NCI-H146 treated with DMSO at 0.1 percent for 48 hours (cell line): ENCODE data around the gene MAIP1.
A peak's percentile ranks its signal among the peaks of the same experiment; 100 is the strongest.
"Not testable (repeated sequence)": the region's sequence is repeated elsewhere in the genome, so short reads cannot be mapped to it uniquely, and the experiment has no call there.

ENCODE experiments used
- DNase-seq: peaks from one replicate; lab custom pipeline; 2025; ENCODE audit not compliant: unreplicated experiment; lab: John Stamatoyannopoulos, UW

MAIP1 gene, protein sequence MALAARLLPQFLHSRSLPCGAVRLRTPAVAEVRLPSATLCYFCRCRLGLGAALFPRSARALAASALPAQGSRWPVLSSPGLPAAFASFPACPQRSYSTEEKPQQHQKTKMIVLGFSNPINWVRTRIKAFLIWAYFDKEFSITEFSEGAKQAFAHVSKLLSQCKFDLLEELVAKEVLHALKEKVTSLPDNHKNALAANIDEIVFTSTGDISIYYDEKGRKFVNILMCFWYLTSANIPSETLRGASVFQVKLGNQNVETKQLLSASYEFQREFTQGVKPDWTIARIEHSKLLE

DNA sequence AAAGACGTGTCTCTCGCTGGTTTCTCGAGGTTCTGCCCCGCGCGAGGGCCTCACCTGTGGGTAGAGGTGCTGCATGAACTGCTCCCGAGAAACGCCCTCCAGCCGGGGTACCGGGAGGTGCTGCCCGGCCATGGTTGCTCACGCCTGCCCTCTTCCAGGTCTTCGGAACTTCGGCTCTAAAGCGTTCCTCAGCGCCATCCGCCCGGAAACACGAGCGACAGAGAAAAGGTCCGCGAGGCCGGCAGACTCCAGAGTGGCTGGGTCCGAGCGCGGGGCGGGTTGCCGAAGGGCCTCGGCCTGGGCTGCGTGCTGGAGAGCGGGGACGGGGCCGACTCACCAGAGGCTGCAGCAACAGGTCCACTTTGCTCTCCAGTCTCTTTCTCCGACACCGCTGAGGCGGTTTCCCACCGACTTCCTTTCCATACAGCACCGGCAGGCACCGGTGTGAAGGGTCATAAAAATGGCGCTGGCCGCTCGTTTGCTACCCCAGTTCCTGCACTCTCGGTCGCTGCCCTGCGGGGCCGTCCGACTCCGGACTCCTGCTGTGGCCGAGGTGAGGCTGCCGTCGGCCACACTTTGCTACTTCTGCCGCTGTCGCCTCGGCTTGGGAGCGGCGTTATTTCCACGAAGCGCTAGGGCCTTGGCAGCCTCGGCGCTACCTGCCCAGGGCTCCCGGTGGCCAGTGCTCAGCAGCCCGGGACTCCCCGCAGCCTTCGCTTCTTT lies at the start of gene MAIP1, which contains the start of gene TYW5:
Gene MAIP1 (plus strand): TSS at position 244 of the 723 bp plus-strand sequence. CDS start 217 bp downstream, at position 461.
Gene TYW5 (minus strand): TSS at position 153 of the 723 bp plus-strand sequence. CDS start 21 bp downstream, at position 132.
- DNase-seq = peak; percentile 71

DNA sequence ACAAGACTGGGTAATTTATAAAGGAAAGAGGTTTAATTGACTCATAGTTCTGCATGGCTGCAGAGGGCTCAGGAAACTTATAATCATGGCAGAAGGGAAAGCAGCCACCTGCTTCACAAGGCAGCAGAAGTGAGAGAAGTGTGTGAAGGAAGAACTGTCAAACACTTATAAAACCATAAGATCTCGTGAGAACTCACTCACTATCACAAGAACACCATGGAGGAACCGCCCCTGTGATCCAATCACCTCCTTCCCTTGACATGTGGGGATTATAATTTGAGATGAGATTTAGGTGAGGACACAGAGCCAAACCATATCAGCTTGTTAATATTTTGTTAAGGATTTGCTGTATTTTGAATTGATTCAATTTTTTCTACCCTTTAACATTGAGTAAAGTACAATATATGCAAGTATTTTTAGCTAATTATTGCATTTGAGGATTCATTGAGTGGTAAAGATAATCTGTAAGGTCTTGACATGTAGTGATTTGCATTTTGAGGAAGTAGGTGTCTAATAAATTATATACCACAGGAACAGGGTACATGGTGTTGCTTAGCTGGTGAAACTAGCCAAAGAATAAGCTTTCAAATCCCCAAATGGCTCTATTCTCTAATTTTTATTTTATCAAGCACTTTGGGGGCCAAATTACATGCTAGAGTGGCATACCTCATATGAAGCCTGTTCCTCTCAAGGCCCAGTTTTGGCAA lies 48.2 kb upstream of the MAIP1 start:
- no peak for DNase-seq

DNA sequence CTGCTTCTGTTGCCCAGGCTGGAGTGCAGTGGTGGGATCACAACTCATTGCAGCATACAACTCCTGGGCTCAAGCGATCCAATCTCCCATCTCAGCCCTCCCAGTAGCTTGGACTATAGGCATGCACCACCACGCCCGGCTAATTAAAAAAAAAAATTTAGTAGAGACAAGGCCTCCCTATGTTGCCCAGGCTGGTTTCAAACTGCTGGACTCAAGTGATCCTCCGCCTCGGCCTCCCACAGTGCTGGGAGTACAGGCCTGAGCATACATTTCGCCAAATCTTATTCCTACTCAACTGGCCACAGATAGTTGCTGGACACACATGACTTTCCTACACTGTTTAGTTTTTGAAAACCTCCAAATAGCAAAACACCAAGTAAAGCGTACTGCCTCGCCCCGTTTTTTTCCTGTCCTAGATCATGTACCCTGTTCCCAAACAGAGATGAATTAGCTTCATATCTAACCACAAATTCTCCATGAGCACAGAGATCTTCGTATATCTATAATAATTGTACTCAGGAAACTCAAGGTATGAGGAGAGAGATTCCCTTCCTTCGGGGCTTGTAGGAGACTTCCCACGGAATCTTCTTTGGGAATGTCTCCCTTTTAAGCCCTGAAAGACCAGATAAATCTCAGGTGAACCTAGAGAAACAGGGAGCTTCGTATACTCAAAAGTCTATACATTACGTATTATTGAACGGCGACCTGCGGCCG lies 44.9 kb upstream of the MAIP1 start:
- no peak for DNase-seq

DNA sequence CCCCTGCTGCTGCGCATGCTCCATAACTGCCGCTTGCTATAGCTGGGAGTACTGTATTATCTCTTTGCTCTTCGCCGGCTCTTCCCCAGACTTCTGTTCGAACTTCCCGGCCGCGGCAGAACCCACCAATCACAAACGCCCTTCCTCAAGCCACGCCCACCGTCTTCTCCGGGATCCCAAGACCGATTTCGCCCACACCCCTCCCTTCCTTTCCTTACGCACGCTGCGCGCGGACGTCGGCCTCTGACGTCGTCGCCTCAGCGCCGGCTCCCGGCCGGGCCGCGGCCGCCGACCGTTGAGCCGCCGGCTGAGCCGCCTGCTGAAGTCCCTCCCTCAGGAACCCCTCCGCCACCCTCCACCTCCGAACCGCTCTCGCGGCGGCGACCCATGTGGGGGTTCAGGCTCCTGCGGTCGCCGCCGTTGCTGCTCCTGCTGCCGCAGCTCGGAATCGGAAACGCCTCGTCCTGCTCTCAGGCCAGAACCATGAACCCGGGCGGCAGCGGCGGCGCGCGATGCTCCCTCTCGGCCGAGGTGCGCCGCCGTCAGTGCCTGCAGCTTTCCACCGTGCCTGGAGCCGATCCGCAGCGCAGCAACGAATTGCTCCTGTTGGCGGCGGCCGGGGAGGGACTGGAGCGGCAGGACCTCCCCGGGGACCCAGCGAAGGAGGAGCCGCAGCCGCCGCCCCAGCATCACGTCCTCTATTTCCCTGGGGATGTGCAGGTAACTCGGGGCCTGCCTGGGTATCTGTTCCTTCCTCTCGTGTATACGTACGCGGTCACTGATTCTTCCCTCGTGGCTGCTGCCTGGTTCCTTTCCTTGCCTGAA lies 44.1 kb upstream of the MAIP1 start, which contains the start of gene C2orf69:
Gene C2orf69 (plus strand): TSS at position 242 of the 825 bp plus-strand sequence. CDS start 146 bp downstream, at position 388.
- DNase-seq = peak; percentile 91

DNA sequence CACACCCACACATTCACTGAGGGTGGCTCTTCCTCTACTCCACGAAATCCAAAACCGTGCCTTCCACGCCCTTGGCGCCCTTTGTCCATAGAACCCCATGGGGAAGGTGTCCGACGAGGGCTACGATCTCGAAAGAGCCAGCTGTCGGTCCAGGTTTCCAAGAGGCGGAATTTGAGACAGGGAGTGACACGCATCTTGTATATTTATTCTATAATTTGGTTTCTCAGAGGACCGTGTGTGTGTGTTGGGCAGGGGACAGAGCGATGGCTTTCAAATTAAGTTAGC lies 43.6 kb upstream of the MAIP1 start:
- DNase-seq = no peak

DNA sequence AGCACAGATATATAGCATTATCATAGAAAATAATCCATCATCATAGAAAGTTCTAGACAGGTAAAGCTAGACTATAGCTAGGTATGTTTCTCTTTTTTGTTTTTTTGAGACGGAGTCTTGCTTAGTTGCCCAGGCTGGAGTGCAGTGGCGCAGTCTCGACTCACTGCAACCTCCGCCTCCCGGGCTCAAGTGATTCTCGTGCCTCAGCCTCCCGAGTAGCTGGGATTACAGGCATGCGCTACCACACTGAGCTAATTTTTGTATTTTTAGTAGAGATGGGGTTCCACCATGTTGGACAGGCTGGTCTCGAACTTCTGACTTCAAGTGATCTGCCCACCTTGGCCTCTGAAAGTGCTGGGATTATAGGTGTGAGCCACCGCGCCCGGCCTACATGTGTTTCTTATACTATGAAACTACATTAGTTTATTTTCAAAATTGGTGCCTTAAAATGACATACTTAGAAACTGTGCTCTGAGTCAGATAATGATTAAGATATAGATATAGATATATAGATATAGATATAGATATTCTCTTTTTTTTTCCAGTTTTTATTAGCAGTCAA lies 42.7 kb upstream of the MAIP1 start:
- not testable (repeated sequence) for DNase-seq

DNA sequence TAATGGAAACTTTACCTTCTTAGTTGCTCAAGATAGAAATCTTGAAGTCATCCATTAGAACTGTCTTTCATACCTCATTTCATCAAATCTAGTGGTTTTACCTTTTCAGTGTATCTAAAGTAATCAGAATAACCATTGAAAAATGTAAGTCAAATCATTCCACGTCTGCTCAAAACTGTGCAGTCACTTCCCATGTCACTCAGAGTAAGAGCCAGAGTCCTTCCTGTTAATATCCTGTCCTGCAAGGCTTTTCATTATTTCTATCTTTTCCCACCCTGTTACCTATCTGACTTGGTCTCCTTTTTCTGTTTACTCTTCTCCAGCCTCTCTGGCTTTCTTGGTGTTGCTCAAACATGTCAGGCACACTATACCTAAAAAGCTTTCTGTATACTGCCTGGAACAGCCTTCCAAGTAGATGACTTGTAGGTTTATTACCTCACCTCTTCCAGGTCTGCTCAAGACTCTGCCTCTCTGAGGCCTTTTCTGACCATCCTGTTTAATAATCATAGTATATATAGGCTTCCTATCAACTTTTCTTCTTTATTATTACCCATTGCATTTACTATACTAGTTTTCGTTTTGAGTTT lies 40.9 kb upstream of the MAIP1 start:
- DNase-seq = no peak

DNA sequence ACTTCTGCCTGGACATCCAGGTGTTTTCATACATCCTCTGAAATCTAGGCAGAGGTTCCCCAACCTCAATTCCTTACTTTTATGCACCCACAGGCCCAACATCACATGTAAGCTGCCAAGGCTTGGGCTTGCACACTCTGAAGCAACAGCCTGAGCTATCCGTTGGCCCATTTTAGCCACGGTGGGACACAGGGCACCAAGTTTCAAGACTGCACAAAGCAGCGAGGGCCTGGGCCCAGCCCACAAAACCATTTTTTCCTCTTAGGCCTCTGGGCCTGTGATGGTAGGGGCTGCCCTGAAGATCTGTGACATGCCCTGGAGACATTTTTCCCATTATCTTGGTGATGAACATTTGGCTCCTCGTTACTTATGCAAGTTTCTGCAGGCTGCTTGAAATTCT lies 38.4 kb upstream of the MAIP1 start:
- no peak for DNase-seq

DNA sequence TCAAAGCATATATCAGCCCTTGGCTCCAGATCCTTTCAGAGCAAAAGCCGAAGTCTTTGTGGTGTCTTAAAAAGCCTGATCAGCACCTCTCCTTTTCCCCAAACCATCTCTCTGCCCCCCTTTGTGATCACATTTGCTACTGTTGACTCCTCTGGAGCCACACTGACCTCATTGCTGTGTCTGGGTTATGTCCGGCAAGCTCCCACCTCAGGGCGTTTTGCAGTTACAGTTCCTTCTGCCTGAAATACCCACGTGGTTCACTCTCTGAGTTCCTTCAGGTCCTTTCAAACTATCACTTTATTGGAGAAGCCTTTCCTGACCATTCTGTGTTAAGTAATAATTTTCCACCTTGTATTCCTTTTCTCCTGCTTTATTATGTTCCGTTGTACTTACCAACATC lies 32.5 kb upstream of the MAIP1 start:
- no peak for DNase-seq

DNA sequence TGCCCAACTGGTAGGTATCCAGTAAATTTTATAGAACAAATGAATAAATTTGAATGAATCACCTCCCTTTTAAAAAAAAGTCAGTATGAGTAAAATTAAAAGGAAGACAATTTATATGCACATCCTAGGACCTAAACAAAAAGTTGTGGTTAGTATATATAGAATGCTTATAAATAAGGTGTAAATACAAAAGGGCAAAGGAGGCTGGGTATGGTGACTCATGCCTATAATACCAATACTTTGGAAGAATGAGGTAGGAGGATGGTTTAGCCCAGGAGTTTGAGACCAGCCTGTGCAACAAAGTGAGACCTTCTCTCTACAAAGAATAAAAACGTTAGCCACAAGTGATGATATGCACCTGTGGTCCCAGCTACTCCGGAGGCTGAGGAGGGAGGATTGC lies 31.5 kb upstream of the MAIP1 start:
- no peak for DNase-seq

DNA sequence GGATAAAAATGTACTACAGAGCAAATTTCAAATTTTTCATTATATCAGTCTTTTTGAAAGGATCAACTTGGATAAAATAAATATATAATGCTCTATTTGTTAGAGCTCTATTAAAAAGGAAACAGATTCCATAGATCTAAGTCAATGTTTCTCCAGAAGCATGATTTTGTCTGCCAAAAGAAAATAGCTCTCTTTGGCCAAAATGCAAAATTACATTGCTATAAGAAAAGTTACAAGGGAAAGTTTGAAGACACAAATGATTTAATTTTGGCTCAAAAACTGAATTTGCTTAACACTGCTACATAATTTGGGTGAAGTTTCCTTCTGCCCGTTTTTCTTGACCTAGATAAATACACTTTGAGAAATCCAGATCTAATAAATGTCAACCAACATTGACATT lies 28.6 kb upstream of the MAIP1 start:
- DNase-seq = no peak

DNA sequence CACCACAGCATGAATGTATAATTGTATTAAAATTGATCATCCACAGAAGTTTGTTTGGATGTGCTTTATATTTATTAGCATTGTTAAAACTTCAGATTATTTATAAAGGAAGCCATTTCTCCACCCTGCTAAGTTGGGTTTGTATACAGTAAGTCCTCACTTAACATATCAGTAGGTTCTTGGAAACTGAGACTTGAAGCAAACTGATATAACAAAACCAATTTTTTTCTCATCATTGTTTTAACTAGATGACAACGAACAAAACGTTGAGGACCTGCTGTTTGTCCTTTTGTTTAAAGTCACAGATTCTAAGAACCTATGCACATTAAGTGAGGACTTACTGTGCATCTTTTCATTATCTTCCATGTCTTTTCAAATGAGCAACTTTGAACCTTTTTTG lies 27.2 kb upstream of the MAIP1 start:
- no peak for DNase-seq

DNA sequence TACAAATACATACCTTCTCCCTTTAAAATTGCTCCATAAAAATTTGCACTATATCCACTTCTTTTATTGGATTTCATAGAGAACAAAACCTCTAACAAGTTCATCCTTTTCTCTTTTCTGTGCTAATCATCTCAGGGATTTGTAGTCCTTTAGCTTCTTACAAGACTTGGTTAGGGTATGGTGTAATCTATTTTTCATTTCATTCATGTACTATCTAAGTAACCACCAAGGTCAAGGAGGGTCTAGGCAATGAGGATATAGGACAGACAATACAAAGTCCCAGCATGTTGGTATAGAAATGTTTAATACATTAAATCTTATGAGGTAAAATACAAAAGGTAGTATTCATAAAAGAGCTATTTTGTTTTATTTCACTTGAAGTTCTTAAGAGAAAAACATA lies 26.8 kb upstream of the MAIP1 start:
- no peak for DNase-seq

DNA sequence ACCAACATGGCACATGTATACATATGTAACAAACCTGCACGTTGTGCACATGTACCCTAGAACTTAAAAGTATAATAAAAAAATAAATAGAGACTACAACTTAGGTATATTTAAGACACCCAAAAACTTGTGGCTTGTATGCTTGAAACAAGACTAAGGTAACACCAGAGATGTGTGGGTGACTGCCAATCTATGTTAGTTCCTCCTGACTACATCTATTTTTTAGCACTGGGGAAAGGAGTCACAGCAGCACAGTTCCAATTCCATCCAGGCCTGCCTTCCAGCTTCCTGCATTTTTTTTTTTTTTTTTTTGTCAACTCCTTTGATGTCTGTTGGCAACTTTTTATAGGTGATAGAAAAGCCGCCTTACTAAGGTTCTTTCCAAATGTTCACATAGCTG lies 26.1 kb upstream of the MAIP1 start:
- no peak for DNase-seq

DNA sequence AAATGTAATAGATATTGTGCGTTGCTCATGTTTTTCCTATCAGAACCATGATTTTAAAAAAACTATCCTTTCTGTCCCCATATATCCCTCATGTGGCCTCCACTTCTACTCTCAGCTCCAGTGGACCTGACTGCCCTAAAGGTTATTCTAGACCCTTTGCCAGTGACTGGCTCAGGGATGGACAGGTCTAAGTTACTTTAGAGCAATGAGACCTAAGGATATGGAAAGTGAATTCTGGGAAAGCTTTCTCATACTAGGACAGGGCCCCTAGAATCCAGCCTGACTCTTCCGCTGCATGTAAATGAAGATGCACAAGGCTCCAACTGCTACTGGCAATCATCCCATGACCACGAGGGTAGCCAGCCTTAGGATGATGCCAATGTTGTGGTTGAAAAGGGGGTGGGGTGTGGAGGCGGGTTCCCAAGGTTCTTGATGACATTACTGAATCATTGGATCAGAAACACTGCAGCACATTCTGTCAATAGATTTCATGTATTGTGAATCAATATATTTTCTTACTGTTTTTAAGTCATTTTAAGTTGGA lies 23.0 kb upstream of the MAIP1 start:
- no peak for DNase-seq

DNA sequence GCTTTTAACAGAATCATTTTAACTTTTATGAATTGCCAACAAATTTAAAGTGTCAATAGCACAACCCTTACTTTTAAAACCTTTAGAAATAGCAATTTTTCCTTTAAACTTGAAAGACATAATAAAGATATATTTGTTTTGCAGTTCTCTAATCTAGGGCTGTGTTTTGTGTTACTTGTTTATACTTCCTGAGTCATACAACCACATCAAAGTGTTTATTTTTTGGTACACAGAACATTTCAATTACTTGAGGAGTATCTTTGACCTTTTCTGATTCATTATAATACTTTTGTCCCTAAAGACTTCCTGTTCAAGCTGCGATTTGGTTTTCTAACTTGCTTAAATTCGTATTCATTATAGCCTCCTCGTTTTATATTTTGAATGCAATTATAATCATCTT lies 21.9 kb upstream of the MAIP1 start:
- no peak for DNase-seq

DNA sequence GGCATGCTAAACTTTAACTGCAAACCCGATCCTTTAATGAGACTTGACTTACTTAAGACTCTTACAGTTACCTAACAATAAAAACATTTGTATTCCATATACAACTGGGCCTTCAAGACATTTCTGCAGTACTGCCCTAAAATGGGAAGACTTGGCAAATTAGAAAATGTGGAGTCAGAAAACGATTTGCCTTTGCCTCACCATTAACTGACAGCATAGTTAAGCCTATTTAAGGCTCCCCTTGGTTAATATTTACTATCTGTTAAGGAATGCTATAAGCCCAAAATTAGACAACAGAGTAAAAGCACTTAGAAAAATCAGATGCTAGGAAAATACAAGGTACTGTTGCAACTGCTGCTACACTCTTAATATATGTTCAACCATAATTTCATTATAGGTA lies 18.8 kb upstream of the MAIP1 start:
- DNase-seq = no peak

DNA sequence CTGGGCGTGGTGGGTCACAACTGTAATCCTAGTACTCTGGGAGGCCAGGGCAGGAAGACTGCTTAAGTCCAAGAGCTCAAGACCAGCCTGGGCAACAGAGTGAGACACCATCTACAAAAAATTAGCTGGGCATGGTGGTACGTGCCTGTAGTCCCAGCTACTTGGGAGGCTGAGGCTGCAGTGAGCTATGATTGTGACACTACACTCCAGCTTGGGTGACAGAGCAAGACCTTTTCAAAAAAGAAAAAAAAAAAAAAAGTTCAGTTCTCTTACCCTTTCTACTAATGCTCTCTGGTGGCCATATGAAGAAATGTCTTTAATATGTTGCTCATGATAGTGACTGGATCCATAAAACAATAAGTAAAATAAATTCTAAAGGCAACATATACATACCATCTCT lies 15.0 kb upstream of the MAIP1 start:
- DNase-seq = peak; percentile 1

DNA sequence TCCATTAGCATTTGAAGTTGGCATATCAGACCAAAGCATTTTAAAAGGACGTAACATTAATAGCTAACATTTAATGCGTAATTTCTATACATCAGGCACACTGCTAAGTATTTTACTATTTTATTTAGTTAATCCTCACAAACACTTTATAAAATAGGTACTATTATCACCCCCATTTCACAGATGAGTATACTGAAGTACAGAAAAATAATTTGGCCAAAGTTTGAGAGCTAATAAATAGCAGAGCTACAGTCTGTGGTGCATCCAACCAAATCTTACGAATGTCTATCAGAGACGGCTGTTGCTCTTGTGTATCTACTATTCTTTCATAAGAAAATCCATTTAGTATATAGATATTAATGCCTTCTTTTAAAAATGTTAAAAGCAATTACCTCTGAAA lies 12.0 kb upstream of the MAIP1 start:
- DNase-seq = no peak

DNA sequence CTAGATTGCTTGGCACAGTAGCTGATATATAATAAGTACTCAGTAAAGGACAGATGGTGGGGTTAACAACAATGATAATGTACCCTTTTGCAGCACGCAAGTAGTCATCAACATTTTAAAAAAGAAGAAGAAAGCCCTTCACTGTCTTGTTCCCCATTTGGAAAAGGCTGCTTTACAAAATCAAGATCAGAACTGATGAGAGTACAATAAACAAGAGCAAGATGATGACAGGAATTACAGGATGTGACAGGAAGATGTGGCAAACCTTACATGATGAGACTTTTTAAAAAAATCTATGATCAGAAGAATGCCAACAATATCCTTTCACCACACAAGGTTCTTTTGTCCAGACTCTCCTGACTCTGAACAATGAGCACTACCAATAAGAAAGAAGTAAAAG lies 9.2 kb upstream of the MAIP1 start:
- DNase-seq = no peak
